Fibroblast of pulmonary artery (primary cell): ENCODE measurements around the gene AAGAB.
A peak's percentile ranks its signal among the peaks of the same experiment; 100 is the strongest.
"Not testable (repeated sequence)": the region's sequence is repeated elsewhere in the genome, so short reads cannot be mapped to it uniquely, and the experiment has no call there.

Experiments
- DNase-seq: peaks from one replicate; pipeline ENCODE4 v3.0.0-alpha.2; 2010; ENCODE audit warnings: low read depth
- H3K4me3 ChIP-seq: replicated peaks from 2 replicates; pipeline ENCODE4 v1.5.1; 2011; ENCODE audit warnings: low read depth, mild to moderate bottlenecking, control low read depth, low read length, moderate library complexity
- CTCF ChIP-seq: IDR thresholded peaks from 2 replicates; pipeline ENCODE4 v1.5.1; 2011; ENCODE audit warnings: mild to moderate bottlenecking, control low read depth, low read length, inconsistent platforms; ENCODE audit errors: missing control alignments

AAGAB gene

GRCh38 chr15:67267440-67267839, 13.0 kb upstream of the AAGAB start:
- TF ChIP-seq CTCF, result no peak
- DNase-seq, result no peak
- H3K4me3 ChIP-seq, result no peak overlapping the region

GRCh38 chr15:67266870-67267269, 12.4 kb upstream of the AAGAB start:
- no peak for DNase-seq
- no peak overlapping the region for H3K4me3 ChIP-seq
- no peak for TF ChIP-seq CTCF

- no peak overlapping the region for H3K4me3 ChIP-seq
- TF ChIP-seq CTCF, result no peak
- no peak for DNase-seq
Observed at GRCh38 chr15:67259806-67260205, 5.3 kb upstream of the AAGAB start.

GRCh38 chr15:67259379-67259778, 4.9 kb upstream of the AAGAB start:
- DNase-seq, result no peak
- TF ChIP-seq CTCF, result no peak
- no peak overlapping the region for H3K4me3 ChIP-seq

GRCh38 chr15:67258412-67258811, 4.0 kb upstream of the AAGAB start:
- H3K4me3 ChIP-seq, DNase-seq: not testable (repeated sequence)

- no peak for DNase-seq
- H3K4me3 ChIP-seq, result no peak overlapping the region
- TF ChIP-seq CTCF, result no peak
Observed at GRCh38 chr15:67256051-67256450, 1.6 kb upstream of the AAGAB start.

GRCh38 chr15:67253549-67254237, 768 bp downstream of the AAGAB start:
- peak overlapping the region; percentile 84 for H3K4me3 ChIP-seq
- TF ChIP-seq CTCF, result no peak
- peak; percentile 24 for DNase-seq
